HG02938 (cell line): ENCODE measurements around the gene INTS13.
"Not testable (repeated sequence)": the region's sequence is repeated elsewhere in the genome, so short reads cannot be mapped to it uniquely, and the experiment has no call there.

Experiments
- ATAC-seq: cut with Tn5 transposase; IDR thresholded peaks from one replicate; pipeline ENCODE4 v1.9.1; 2021; ENCODE audit warnings: mild to moderate bottlenecking, moderate library complexity; ENCODE audit not compliant: unreplicated experiment

The INTS13 gene

GRCh38 chr12:26870491-26871419 is 67.0 kb downstream of the INTS13 start:
- ATAC-seq = no peak

- no peak for ATAC-seq
Observed at GRCh38 chr12:26869908-26870459, 67.8 kb downstream of the INTS13 start.

- no peak for ATAC-seq
Observed at GRCh38 chr12:26869104-26869494, 68.7 kb downstream of the INTS13 start.

- no peak for ATAC-seq
Observed at GRCh38 chr12:26868447-26869103, 69.2 kb downstream of the INTS13 start.

GRCh38 chr12:26867080-26867479 is 70.7 kb downstream of the INTS13 start:
- ATAC-seq = peak; percentile 70

GRCh38 chr12:26863515-26863914 is 74.3 kb downstream of the INTS13 start:
- ATAC-seq = no peak

GRCh38 chr12:26862787-26863186 is 75.0 kb downstream of the INTS13 start:
- ATAC-seq = not testable (repeated sequence)

- no peak for ATAC-seq
Observed at GRCh38 chr12:26861690-26862089, 76.1 kb downstream of the INTS13 start.

GRCh38 chr12:26857465-26858176 is 80.2 kb downstream of the INTS13 start:
- ATAC-seq = no peak

- no peak for ATAC-seq
Observed at GRCh38 chr12:26855337-26855736, 82.4 kb downstream of the INTS13 start.
